H1 (cell line): ENCODE results near the gene KCNQ1.

Source experiments
- BRCA1 ChIP-seq: IDR thresholded peaks from 2 replicates; pipeline ENCODE4 v1.6.1; 2012; ENCODE audit warnings: low read depth, low read length, improper control_type of control experiment
- CBX5 ChIP-seq: fragments of 300-800, 300-1000 bp; sonication (generic); IDR thresholded peaks from 2 replicates; pipeline ENCODE4 v1.7.1; 2016; ENCODE audit warnings: antibody characterized with exemption, low read length, low read depth
- EP300 ChIP-seq, 2 experiments: IDR thresholded peaks; 1 replicate in 1 of 2; 2 replicates in 1 of 2; pipeline ENCODE4 v1.6.1; 2011 to 2012; ENCODE audit warnings: low read depth in 2 of 2, low read length in 2 of 2, mild to moderate bottlenecking in 2 of 2, borderline replicate concordance in 1 of 2, inconsistent platforms in 1 of 2, moderate library complexity in 1 of 2
- POLR2AphosphoS5 ChIP-seq: IDR thresholded peaks from 2 replicates; pipeline ENCODE4 v1.6.1; 2011; ENCODE audit warnings: low read depth, low read length
- SP1 ChIP-seq: IDR thresholded peaks from 2 replicates; pipeline ENCODE4 v1.6.1; 2011; ENCODE audit warnings: low read depth, low read length
- SRF ChIP-seq: IDR thresholded peaks from 2 replicates; pipeline ENCODE4 v1.6.1; 2011; ENCODE audit warnings: mild to moderate bottlenecking, low read depth, low read length, moderate library complexity
- TF ChIP-seq, protein P1 (sequence below), 3 experiments: IDR thresholded peaks; 1 replicate in 2 of 3; 2 replicates in 1 of 3; pipeline versions ENCODE4 v1.5.1 to v1.6.1; 2011; ENCODE audit warnings: low read length in 3 of 3, mild to moderate bottlenecking in 3 of 3, inconsistent platforms in 2 of 3, low read depth in 1 of 3, moderate library complexity in 1 of 3; ENCODE audit not compliant: insufficient read depth in 1 of 3; ENCODE audit errors: control extremely low read depth in 1 of 3

DNA sequence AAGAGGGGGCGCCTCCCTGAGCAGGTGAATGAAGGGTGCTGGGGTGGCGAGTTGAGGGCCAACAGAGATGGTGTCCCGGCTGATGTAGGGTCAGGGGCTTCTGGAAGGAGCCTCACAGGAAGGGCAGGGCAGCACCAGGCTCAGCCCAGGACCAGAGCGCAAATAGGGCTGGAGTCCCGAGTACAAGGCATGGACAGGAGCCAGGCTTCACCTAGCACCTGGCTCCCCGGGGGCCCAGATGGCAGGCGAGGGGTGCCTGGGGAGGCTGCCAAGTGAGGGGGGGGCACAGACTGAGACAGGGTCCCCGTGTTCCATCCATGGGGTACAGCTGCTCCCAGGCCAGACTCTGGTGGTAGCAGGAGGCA lies 105.8 kb downstream of the KCNQ1 start:
- TF ChIP-seq, protein P1, sequence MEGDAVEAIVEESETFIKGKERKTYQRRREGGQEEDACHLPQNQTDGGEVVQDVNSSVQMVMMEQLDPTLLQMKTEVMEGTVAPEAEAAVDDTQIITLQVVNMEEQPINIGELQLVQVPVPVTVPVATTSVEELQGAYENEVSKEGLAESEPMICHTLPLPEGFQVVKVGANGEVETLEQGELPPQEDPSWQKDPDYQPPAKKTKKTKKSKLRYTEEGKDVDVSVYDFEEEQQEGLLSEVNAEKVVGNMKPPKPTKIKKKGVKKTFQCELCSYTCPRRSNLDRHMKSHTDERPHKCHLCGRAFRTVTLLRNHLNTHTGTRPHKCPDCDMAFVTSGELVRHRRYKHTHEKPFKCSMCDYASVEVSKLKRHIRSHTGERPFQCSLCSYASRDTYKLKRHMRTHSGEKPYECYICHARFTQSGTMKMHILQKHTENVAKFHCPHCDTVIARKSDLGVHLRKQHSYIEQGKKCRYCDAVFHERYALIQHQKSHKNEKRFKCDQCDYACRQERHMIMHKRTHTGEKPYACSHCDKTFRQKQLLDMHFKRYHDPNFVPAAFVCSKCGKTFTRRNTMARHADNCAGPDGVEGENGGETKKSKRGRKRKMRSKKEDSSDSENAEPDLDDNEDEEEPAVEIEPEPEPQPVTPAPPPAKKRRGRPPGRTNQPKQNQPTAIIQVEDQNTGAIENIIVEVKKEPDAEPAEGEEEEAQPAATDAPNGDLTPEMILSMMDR (IDR thresholded peaks at IDR 0.05; ENCODE audit: control extremely low read depth in 1 of 3, insufficient read depth in 1 of 3, low read depth in 1 of 3, low read length in 3 of 3) = no peak
- TF ChIP-seq EP300 (IDR thresholded peaks at IDR 0.05; ENCODE audit: borderline replicate concordance in 1 of 2, low read depth in 2 of 2, low read length in 2 of 2) (no peak), BRCA1 (no peak), CBX5 (no peak), POLR2AphosphoS5 (no peak), SRF (no peak), SP1 (no peak)
